ENCODE data around the gene AP2A1.

The AP2A1 gene

DNA sequence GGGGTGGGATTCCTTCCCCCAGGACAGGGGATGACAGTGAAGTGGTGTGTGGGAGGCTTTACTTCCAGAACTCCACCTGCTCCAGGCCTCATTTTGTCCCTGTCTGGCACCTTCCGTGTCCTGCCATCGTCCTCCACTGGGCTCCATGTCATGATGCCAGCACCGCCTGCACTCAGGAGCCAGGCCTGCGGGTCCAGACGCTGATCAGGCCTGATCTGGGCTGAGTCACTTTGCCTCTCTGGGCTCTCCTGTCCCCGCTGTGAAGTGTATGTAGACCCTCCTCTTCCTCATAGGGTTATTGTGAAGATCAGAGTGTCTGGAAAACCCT lies 36.7 kb downstream of the AP2A1 start:
- H3K27me3 ChIP-seq = no peaks in the 10 kb centered on the region
- peaks cover 62 to 83% (median 68%) of the 10 kb centered on the region in 11 experiments for H3K36me3 ChIP-seq
- no peak overlapping the region for H3K4me2 ChIP-seq
- H3K9ac ChIP-seq = no peak overlapping the region
- no peak for TF ChIP-seq Cebpa-rat (IDR thresholded peaks at IDR 0.05)
- H3K4me3 ChIP-seq = no peak overlapping the region
- H3K4me1 ChIP-seq = peaks cover 16 to 30% (median 25%) of the 10 kb centered on the region in 10 experiments
- no peaks in the 10 kb centered on the region for H3K9me3 ChIP-seq (replicated peaks in 1 of 11)
- H3K27ac ChIP-seq = no peak overlapping the region
- peaks cover 0 to 45% (median 0%) of the 10 kb centered on the region in 11 experiments; a peak in 4 of 22 replicates for H4K20me1 ChIP-seq

DNA sequence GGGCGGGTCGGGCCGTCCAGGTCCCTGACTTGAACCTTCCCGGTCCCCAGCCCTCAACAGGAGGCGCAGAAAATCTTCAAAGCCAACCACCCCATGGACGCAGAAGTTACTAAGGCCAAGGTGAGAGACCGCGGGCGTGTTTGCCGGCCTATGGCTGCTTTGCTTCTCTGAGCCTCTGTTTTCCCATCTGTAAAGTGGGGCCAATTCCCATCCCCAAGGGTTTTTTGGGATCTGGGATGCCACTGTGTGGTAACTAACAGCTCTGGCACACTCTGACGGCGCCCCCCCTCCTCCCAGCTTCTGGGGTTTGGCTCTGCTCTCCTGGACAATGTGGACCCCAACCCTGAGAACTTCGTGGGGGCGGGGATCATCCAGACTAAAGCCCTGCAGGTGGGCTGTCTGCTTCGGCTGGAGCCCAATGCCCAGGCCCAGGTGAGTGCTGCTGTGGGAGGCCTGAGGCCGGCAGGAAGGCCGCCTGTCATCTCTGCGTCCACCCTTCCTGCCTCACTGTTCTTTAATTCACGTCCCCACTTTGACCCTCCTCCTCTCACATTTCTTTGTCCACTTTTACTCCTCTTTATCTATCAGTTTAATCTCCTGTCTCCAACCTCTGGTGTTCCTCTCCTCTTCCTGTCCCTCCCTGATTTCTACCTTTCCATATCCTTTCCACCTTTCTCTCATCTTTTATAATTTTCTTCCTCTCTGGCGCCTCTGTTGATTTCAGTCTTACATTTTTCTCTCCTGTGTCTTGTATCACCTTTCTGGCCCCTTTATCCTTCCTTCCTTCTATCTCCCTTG lies 39.2 kb downstream of the AP2A1 start:
- peaks cover 37 to 58% (median 42%) of the 10 kb centered on the region in 11 experiments for H3K36me3 ChIP-seq

GRCh38 chr19:49806620-49806959 lies 39.8 kb downstream of the AP2A1 start:
- no peak overlapping the region; a peak in 1 of 22 replicates for H3K9ac ChIP-seq
- no peak overlapping the region for H3K4me3 ChIP-seq
- H3K36me3 ChIP-seq = peaks cover 35 to 54% (median 41%) of the 10 kb centered on the region in 11 experiments
- H3K27ac ChIP-seq = no peak overlapping the region
- H4K20me1 ChIP-seq = peaks cover 0 to 17% (median 0%) of the 10 kb centered on the region in 11 experiments; a peak in 2 of 22 replicates
- H3K9me3 ChIP-seq (replicated peaks in 1 of 11) = no peaks in the 10 kb centered on the region
- H3K4me1 ChIP-seq = peaks cover 20 to 43% (median 34%) of the 10 kb centered on the region in 10 experiments
- H3K4me2 ChIP-seq = 0 out of 22 replicates have a peak overlapping the region, but pooled peaks of 1 of the 11 experiments have one; percentile 16
- TF ChIP-seq Cebpa-rat (IDR thresholded peaks at IDR 0.05) = no peak
- no peaks in the 10 kb centered on the region for H3K27me3 ChIP-seq

More for the DNA sequence above, 39.2 kb downstream of the AP2A1 start:
- TF ChIP-seq Cebpa-rat (IDR thresholded peaks at IDR 0.05) = no peak
- Histone ChIP-seq H3K4me1 (peaks cover 20 to 38% (median 34%) of the 10 kb centered on the region in 10 experiments), H4K20me1 (peaks cover 0 to 21% (median 0%) of the 10 kb centered on the region in 11 experiments; a peak in 2 of 22 replicates), H3K9ac (0 out of 22 replicates have a peak overlapping the region, but pooled peaks of 1 of the 11 experiments have one; percentile 19), H3K4me3 (no peak overlapping the region), H3K27me3 (no peaks in the 10 kb centered on the region), H3K27ac (no peak overlapping the region), H3K4me2 (no peak overlapping the region), H3K9me3 (replicated peaks in 1 of 11) (no peaks in the 10 kb centered on the region)

DNA sequence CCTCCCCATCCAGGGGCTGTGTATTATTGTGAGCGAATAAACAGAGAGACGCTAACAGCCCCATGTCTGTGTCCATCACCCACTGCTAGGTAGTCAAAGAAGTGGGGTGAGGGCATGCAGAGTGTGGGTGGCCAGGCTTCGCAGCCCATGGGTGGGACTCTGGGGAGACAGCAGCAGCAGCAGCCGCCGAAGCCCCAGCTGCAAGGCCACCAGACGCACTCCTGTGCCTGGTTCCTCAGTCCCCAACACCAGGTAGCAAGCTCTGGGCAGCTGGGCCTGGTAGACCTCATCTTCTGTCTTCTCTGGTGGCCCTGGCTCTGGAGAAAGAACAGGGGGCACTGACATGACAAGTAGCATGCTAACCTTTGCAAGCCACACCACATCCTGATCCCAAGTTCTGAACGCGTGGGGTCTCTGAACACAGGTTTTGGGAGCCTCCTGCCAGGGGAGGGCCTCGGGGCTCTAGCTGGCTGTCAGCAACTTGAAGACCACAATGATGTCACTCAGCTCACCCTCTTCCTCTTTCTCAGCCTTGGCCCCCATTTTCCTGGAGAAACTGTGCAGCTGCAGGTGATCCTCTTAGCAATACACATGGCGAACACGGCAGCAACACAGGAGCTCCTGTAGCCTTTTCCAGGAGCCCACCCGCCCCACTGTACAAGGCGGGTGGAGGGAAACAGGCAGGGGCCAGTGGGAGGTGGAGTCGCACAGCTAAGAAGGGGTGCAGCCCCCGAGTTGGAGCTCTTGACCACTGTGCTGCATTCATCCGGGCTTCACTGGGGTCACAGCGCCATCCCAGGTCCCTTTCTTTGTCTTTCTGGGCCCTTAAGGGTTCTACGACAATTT lies 40.5 kb downstream of the AP2A1 start:
- Histone ChIP-seq H3K4me2 (peak overlapping the region; percentile 6 to 79 (median 58); a peak in 19 of 22 replicates), H3K27ac (peak overlapping the region in 6 of 11 experiments; percentile 7 to 41 (median 16); a peak in 6 of 22 replicates), H3K9ac (peak overlapping the region in 3 of 11 experiments; percentile 11 to 25 (median 20); a peak in 2 of 22 replicates), H3K4me1 (peaks cover 22 to 36% (median 30%) of the 10 kb centered on the region in 10 experiments), H4K20me1 (peaks cover 0 to 17% (median 0%) of the 10 kb centered on the region in 11 experiments; a peak in 2 of 22 replicates), H3K9me3 (replicated peaks in 1 of 11) (no peaks in the 10 kb centered on the region), H3K4me3 (no peak overlapping the region), H3K27me3 (no peaks in the 10 kb centered on the region), H3K36me3 (peaks cover 33 to 49% (median 38%) of the 10 kb centered on the region in 11 experiments)
- no peak for TF ChIP-seq Cebpa-rat (IDR thresholded peaks at IDR 0.05)

DNA sequence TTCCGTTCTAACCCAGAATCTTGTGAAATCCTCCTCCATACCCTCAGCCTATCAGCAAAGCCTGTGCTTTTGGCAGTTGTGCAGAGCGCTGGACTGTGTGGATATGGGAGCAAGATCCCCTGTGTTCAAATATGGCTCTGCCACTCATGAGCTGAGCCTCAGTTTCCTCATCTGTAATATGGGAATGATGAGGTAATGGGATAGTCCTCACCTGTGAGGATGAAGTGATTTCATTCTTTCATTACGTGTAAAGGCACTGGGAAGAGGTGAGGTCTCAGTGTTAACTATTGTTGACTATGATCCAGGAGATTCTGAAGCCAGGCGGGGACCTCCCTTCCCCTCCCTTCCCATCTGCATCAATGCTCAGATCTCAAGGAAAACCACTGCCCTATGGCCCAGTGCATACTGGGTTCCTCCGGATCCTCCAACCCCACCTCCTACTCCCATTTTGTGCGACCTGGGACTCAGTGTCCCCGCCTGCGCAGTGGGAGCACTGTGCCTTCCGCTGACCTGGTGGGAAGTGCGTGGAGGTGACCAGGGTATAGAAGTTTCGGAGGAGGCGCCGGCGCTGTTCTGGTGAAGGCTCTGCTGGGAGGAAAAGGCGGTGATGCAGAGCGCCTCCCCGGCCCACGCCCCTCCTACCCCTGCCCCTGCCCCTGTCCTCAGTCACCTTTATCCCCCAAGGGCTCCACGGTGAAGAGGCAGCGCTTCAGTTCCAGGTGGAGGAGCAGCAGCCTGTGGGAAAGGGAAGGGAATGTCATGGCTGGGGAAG lies 41.3 kb downstream of the AP2A1 start:
- Histone ChIP-seq H3K27me3 (no peaks in the 10 kb centered on the region), H3K36me3 (peaks cover 26 to 42% (median 33%) of the 10 kb centered on the region in 11 experiments), H3K4me1 (peaks cover 27 to 38% (median 32%) of the 10 kb centered on the region in 10 experiments), H3K4me2 (peak overlapping the region; percentile 21 to 79 (median 58); a peak in 19 of 22 replicates), H3K27ac (0 out of 22 replicates have a peak overlapping the region, but pooled peaks of 1 of the 11 experiments have one; percentile 7), H3K9ac (no peak overlapping the region), H3K4me3 (no peak overlapping the region), H3K9me3 (replicated peaks in 1 of 11) (no peaks in the 10 kb centered on the region), H4K20me1 (peaks cover 0 to 17% (median 0%) of the 10 kb centered on the region in 11 experiments; a peak in 2 of 22 replicates)
- no peak for TF ChIP-seq Cebpa-rat (IDR thresholded peaks at IDR 0.05)

- peaks cover 0 to 13% (median 0%) of the 10 kb centered on the region in 11 experiments; a peak in 2 of 22 replicates for H4K20me1 ChIP-seq
- H3K27ac ChIP-seq = no peak overlapping the region
- H3K27me3 ChIP-seq = no peaks in the 10 kb centered on the region
- H3K9ac ChIP-seq = no peak overlapping the region
- H3K9me3 ChIP-seq (replicated peaks in 1 of 11) = no peaks in the 10 kb centered on the region
- no peak overlapping the region for H3K4me3 ChIP-seq
- peak overlapping the region in 10 of 11 experiments; percentile 15 to 79 (median 29); a peak in 15 of 22 replicates for H3K4me2 ChIP-seq
- TF ChIP-seq Cebpa-rat (IDR thresholded peaks at IDR 0.05) = no peak
- peaks cover 20 to 35% (median 27%) of the 10 kb centered on the region in 11 experiments for H3K36me3 ChIP-seq
- H3K4me1 ChIP-seq = peaks cover 28 to 38% (median 33%) of the 10 kb centered on the region in 10 experiments
Measured at GRCh38 chr19:49808711-49809159, 41.9 kb downstream of the AP2A1 start.

GRCh38 chr19:49809160-49809940 lies 42.5 kb downstream of the AP2A1 start:
- no peak overlapping the region for H3K4me3 ChIP-seq
- TF ChIP-seq Cebpa-rat (IDR thresholded peaks at IDR 0.05) = no peak
- H3K27ac ChIP-seq = no peak overlapping the region
- 0 out of 22 replicates have a peak overlapping the region, but pooled peaks of 2 of the 11 experiments have one; percentile 10 to 19 for H3K9ac ChIP-seq
- peaks cover 33 to 43% (median 38%) of the 10 kb centered on the region in 10 experiments for H3K4me1 ChIP-seq
- peaks cover 17 to 30% (median 22%) of the 10 kb centered on the region in 11 experiments; a peak in 21 of 22 replicates for H3K36me3 ChIP-seq
- no peaks in the 10 kb centered on the region for H3K9me3 ChIP-seq (replicated peaks in 1 of 11)
- H3K4me2 ChIP-seq = peak overlapping the region in 10 of 11 experiments; percentile 11 to 79 (median 29); a peak in 15 of 22 replicates
- no peaks in the 10 kb centered on the region for H3K27me3 ChIP-seq
- peaks cover 0 to 13% (median 0%) of the 10 kb centered on the region in 11 experiments; a peak in 2 of 22 replicates for H4K20me1 ChIP-seq

Measured in BLaER1 treated with 17β-estradiol and CSF1 and Interleukin-3, amounts not matched to agents 10 nM and 100 nM (cell line).